HEK293 (cell line): ENCODE results near the gene COTL1.

Source experiments
- FEZF1 ChIP-seq: fragments of 450-650 bp; formaldehyde crosslinking; IDR thresholded peaks from 2 replicates; pipeline ENCODE4 v1.5.1; 2016; ENCODE audit warnings: missing biosample characterization, missing genetic modification characterization
- ZNF184 ChIP-seq: fragments of 450-650 bp; IDR thresholded peaks from 2 replicates; pipeline ENCODE4 v1.5.1; 2018; ENCODE audit warnings: missing biosample characterization, mild to moderate bottlenecking, missing genetic modification characterization
- ZNF221 ChIP-seq: fragments of 450-650 bp; formaldehyde crosslinking; IDR thresholded peaks from 2 replicates; pipeline ENCODE4 v1.5.1; 2017; ENCODE audit warnings: missing biosample characterization, missing genetic modification characterization, borderline replicate concordance
- ZNF274 ChIP-seq, 2 experiments: fragments of 200-500 bp in 1 of 2; fragments of 450-650 bp in 1 of 2; sonication (Bioruptor generic) in 1 of 2; formaldehyde crosslinking in 1 of 2; IDR thresholded peaks; 2 replicates each; pipeline versions ENCODE4 v1.5.1 to v1.6.1; 2014 to 2016; ENCODE audit warnings: borderline replicate concordance in 1 of 2, inconsistent platforms in 1 of 2, low read length in 1 of 2, missing biosample characterization in 1 of 2, missing genetic modification characterization in 1 of 2
- ZNF510 ChIP-seq: fragments of 450-650 bp; formaldehyde crosslinking; IDR thresholded peaks from 2 replicates; pipeline ENCODE4 v1.5.1; 2018; ENCODE audit warnings: mild to moderate bottlenecking, missing genetic modification characterization, missing biosample characterization; ENCODE audit not compliant: insufficient replicate concordance
- ZNF777 ChIP-seq: fragments of 450-650 bp; formaldehyde crosslinking; IDR thresholded peaks from 2 replicates; pipeline ENCODE4 v1.5.1; 2017; ENCODE audit warnings: missing biosample characterization, missing genetic modification characterization, borderline replicate concordance
- TF ChIP-seq, protein P1 (sequence below): fragments of 450-650 bp; formaldehyde crosslinking; IDR thresholded peaks from 2 replicates; pipeline ENCODE4 v1.5.1; 2016; ENCODE audit warnings: missing biosample characterization, missing genetic modification characterization
- TF ChIP-seq, protein P2 (sequence below): fragments of 450-650 bp; formaldehyde crosslinking; IDR thresholded peaks from 2 replicates; pipeline ENCODE4 v1.5.1; 2016; ENCODE audit warnings: missing biosample characterization, missing genetic modification characterization

GRCh38 chr16:84595052-84595481 is 22.8 kb downstream of the COTL1 start:
- TF ChIP-seq, protein P1, sequence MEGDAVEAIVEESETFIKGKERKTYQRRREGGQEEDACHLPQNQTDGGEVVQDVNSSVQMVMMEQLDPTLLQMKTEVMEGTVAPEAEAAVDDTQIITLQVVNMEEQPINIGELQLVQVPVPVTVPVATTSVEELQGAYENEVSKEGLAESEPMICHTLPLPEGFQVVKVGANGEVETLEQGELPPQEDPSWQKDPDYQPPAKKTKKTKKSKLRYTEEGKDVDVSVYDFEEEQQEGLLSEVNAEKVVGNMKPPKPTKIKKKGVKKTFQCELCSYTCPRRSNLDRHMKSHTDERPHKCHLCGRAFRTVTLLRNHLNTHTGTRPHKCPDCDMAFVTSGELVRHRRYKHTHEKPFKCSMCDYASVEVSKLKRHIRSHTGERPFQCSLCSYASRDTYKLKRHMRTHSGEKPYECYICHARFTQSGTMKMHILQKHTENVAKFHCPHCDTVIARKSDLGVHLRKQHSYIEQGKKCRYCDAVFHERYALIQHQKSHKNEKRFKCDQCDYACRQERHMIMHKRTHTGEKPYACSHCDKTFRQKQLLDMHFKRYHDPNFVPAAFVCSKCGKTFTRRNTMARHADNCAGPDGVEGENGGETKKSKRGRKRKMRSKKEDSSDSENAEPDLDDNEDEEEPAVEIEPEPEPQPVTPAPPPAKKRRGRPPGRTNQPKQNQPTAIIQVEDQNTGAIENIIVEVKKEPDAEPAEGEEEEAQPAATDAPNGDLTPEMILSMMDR (tag by site-specific recombination): no peak
- TF ChIP-seq ZNF510 (no peak), ZNF777 (tag by site-specific recombination) (no peak), ZNF274 (IDR thresholded peaks at IDR 0.05; ENCODE audit: low read length) (no peak), ZNF274 (tag by site-specific recombination; IDR thresholded peaks at IDR 0.05; ENCODE audit: borderline replicate concordance) (no peak), FEZF1 (tag by site-specific recombination) (no peak), ZNF221 (tag by site-specific recombination) (no peak), ZNF184 (tag by site-specific recombination) (no peak)
- TF ChIP-seq, protein P2, sequence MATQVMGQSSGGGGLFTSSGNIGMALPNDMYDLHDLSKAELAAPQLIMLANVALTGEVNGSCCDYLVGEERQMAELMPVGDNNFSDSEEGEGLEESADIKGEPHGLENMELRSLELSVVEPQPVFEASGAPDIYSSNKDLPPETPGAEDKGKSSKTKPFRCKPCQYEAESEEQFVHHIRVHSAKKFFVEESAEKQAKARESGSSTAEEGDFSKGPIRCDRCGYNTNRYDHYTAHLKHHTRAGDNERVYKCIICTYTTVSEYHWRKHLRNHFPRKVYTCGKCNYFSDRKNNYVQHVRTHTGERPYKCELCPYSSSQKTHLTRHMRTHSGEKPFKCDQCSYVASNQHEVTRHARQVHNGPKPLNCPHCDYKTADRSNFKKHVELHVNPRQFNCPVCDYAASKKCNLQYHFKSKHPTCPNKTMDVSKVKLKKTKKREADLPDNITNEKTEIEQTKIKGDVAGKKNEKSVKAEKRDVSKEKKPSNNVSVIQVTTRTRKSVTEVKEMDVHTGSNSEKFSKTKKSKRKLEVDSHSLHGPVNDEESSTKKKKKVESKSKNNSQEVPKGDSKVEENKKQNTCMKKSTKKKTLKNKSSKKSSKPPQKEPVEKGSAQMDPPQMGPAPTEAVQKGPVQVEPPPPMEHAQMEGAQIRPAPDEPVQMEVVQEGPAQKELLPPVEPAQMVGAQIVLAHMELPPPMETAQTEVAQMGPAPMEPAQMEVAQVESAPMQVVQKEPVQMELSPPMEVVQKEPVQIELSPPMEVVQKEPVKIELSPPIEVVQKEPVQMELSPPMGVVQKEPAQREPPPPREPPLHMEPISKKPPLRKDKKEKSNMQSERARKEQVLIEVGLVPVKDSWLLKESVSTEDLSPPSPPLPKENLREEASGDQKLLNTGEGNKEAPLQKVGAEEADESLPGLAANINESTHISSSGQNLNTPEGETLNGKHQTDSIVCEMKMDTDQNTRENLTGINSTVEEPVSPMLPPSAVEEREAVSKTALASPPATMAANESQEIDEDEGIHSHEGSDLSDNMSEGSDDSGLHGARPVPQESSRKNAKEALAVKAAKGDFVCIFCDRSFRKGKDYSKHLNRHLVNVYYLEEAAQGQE: no peak
